Measurements from ENCODE around the gene VMAC. TPM values are rescaled to one million over a fixed set of nuclear protein-coding genes. Genes with fewer than 3 reads are reported as not detected.
A peak's percentile ranks its signal among the peaks of the same experiment; 100 is the strongest.
"Not testable (repeated sequence)": the region's sequence is repeated elsewhere in the genome, so short reads cannot be mapped to it uniquely, and the experiment has no call there.

VMAC gene
- total RNA-seq, 1 donor from 2014 or later = 5.1 TPM

DNA sequence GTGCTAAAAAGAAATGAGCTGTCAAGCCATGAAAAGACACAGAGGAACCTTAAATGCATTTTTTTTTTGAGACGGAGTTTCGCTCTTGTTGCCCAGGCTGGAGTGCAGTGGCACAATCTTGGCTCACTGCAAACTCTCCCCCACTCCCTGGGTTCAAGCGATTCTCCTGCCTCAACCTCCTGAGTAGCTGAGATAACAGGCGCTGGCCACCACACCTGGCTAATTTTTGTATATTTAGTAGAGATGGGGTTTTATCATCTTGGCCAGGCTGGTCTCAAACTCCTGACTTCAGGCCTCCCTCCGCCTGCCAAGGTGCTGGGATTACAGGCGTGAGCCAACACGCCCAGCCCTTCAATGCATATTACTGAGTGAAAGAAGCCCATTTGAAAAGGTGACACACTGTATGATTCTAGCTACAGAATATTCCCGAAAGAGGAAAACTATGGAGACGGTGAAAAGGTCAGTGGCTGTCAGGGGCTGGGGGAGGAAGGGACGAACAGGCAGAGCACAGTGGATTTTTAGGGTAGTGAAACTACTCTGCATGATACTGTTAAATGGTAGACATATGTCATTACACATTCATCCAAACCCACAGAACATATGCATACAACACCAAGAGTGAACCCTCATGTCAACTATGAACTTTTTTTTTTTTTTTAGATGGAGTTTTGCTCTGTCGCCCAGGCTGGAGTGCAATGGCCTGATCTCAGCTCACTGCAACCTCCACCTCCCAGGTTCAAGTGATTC lies 20.4 kb upstream of the VMAC start:
- not testable (repeated sequence) for DNase-seq

DNA sequence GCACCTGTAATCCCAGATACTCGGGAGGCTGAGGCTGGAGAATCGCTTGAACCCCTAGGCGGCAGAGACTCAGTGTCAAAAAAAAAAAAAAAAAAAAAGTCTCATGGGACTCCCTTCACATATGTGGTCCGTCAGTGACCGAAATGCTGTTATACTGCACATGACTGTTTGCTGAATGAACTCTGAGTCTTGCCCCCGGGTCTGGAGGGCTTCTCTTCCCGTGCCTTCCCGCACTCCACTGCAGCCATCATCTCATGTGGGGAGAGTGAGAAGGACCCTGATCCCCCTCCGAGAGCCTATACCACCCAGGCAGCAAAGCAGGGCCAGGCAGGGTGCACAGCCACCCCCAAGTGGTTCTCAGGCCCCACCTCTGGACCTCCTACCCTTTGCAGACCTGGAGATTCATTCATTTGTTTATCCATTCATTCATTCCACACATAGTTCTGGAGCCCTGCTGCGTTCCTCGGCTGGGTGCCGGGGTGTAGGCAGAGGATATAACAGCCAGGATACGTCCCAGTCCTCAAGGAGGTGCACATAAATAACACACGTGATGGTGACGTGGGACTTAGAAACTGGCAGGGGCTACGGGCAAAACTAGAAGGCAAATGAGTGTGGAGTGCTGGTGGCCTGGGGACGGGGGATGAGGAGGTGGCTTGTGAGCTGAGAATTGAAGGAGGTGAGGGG lies 15.2 kb upstream of the VMAC start:
- DNase-seq = no peak

DNA sequence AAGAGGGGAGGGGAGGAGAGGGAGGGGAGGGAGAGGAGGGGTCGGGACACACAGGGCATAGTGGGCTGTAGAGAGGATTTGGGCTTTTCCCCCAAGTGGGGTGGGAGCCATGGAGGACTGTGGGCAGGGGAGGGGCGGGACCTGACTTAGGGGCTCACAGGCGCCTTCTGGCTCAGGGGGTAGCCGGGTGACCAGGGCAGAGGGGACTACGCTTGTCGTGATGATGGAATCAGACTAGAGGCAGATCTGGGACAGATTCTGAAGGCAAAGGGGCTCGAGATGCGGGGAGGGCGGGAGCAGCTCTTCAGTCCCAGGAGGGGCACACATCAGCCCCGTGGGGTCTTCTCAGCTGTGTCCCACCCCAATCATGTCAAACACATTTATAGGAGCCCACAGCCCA lies 14.6 kb upstream of the VMAC start:
- DNase-seq = no peak

DNA sequence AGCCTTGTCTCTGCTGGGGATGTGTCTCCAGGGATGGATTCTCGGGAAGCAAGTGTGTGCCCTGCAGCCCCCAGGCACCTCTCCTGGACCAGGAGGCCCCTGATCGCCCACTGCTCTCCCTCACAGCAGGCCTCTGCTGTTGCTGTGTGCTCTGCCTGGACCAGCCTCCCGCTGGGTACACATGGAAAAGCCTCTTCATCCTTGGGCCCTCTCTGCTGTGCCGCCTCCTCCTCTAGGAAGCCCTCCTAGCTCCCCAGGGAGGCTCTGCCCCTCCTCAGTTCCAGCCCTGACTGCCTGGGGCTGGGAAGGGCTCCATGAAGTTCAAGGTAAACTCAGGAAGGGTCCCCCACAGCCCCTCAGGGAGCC lies 13.1 kb upstream of the VMAC start:
- no peak for DNase-seq

DNA sequence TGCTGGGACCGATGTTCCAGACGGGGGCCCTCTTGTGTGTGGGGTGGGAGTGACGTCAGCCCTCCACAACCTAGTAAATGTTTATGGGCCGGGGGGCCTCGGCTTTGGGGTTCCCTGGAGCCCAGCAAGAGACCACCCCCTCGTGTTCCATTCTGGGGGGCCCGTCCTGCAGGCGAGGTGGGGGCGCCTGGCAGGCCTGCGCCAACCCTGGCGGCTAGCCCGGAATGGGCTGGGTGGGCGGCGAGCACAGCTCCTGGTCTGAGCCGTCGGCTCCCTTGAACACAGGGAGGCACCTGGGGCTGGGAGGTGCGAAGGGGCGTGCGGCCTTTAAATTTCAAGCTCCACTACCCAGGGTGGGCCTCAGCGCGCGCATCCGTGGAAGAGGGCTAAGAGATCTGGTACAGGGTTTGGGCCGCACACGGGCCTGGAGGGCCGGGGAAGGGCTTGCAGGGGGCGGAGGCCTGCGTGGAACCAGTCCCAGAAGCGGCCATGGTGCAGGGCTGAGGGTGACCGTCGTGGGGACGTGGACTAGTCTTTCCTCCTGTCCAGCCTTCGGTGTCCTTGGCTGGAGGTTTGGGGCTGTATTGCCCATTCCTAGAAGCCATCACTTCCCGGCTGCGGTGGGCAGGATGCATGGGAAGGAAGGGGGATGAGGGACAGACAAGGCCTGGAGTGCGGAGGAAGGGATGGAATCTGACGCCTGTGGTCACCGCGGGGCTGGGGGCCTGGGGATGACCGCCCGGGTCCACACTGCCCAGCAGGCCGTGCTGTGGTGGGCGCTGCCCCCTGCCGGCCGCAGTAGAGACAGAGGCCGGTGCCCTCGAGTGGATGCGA lies 12.5 kb upstream of the VMAC start:
- peak; percentile 49 for DNase-seq

DNA sequence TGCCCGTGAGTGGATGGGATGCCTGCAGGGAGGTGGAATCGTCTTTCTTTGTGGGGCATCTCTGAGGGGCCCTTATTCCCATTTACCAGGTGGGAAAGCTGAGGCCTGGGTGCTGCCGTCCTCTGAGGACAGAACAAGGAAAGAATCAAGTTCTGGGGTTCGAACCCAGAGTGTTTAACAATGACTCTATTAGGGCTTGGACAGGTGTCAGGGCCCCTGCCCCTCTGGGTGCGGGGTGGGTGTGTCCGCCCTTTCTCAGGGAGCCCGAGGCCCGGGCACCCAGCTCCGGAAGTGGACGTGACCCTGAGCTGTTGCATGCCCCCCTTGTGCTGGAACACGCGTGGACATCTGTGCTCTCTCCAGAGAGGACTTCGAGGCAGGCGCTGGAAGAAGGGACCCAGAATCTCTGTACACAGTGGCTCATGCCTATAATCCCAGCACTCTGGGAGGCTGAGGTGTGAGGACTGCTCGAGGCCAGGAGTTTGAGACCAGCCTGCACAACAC lies 11.8 kb upstream of the VMAC start:
- no peak for DNase-seq

DNA sequence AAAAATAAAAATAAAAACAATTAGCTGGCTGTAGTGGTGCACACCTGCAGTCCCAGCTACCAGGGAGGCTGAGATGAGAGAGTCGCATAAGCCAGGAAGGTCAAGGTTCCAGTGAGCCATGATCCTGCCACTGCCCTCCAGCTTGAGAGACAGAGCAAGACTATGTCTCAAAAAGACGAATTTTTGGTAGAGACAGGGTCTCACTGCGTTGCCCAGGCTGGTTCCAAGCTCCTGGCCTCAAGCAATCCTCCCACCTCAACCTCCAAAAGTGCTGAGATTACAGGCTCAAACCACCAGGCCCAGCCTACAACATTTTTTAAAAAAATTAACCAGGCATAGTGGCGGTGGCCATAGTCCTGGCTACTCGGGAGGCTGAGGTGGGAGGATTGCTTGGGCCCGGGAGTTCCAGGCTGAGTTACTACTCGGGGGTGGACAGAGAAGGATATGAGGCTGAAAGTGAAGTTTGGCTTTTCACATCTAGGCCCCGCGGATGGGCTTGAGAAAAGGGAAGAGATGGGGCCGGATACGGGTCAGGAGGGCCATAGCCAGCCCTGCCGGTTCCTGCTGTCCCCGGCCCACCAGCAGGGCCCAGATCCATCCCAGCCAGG lies 11.3 kb upstream of the VMAC start:
- DNase-seq = no peak

DNA sequence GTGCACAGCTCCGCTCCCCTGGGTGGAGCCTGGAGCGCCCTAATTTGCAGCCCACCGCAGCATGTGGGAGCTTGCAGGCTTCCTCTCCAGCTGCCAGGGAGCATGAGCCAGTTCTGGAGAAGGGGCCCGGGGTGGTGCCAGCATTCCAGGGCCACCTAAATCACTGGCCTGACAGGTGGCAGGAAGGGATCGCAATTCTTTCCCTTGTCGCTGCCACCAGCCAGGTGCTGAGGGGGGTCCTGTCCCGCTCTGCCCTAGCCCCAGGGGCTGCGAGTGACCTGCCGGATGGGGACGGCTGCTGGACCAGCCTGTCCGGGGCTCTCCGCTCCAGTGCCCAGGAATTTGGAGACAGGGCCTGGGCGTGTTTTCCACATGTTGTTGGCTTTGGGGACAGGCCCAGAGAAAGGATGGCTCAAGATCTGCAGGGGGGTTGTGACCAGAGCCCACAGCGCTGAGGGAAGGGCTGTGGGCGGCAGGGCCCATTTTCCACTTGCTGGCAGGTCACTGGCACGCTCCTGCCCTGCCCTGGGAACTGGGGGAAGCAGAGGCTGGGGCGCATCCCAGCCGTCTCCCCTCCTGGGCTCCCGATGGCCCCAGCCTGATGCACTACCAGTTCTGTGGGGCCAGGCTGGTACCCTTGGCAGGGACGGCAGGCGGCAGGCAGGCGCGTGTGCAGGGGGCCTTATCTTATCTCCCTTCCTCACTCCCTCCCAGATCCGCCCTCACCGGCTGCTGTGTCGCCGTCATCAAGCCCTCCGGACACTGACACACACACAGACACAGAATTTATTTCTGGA lies 10.6 kb upstream of the VMAC start:
- DNase-seq = peak; percentile 46

DNA sequence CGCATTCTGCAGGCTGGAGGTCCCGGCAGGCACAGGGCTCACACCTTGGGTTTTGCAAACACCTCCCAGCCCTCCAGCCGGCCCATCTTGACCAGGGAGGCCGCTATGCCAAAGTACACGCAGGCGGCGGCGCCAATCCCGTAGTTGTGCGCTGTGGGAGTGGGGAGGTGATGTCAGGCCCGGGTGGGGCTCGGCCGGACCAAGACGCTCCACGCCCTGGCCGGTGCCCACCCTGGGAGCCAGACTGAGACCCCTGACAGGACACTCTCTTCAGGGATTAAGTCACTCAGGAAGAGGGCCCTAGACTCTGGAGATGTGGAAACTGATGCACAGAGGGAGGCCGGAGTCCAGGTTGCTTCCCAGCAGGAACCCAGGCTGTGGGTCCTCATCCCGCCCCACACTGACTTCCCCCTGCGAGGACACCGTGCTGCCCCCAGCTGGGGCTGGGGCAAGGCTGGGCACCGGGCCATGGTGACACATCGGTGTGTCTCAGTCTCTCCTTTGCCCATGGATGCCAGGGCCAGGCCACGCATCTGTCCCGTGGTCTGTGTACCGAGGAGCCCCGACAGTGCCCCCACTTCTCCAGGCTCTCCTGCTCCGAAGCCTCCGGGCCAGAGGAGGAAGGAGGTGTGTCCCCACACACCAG lies 9.8 kb upstream of the VMAC start:
- no peak for DNase-seq

DNA sequence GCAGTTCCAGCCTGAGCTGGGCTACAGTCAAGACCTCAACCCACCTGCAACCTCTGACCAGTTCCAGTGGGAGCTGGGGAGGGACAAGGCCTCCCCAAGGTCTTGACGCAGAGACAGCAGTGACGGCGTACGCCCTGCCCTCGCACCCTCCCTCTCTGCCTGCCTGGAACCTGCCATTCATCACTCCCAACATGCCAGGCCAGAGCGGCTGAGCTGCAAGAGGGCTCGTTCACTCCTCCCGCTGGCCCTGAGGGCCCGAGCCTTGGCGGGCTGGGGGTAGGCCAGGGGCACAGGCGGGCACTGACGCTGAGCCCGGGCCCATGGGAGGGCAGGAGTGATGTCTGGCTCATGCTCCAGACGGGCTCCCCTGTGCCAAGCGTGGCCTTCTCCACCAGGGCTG lies 9.3 kb upstream of the VMAC start:
- DNase-seq = no peak

DNA sequence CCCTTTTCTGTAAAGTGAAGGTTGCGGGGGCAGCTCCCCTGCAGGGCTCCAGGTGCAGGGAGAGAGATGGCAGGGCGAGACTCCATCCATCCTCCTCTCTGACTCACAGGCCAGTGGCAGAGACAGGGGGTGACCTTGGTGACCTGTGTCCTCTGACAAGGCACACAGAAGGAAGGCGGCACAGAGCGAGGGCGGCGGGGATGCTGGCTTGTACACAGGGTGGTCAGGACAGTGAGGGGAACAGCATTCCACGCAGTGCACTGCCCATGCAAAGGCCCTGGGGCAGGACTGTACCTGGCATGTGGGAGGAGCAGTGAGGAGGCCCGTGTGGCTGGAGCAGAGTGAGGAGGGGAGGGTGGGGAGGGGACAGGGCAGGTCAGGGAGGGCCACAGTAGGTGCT lies 8.8 kb upstream of the VMAC start:
- no peak for DNase-seq

DNA sequence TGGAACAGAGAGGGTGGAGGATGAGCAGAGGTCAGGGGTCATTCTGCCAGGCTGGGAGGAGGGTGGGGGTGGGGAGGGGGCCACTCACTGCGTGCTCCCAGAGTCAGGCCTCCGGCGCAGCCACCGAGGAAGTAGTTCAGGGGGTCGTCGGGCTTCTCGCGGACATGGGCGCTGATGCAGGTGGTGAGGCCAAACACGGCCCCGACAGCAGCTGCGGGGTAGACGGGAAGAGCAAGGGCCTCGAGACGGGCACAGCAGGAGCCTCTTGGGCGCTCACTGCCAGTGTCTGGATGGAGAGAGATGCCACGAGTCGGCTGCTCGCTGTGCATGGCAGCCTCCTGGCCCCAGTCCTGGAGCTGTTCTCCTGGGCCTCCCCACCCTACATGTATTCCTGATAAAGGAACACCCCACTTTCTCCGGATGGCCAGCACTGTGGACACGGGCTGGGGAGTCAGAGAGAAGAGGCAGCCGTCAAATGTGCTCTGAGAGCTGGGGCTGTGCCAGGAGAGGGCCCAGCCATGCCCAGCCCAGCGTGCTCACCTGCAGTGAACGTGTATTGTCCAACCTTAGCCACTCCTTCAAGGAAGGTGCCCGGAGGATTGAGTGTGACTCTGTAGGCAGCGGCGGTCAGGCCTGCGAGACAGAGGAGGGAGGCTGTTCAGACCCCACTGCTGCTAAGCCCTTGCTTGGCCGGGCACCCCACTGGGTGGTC lies 8.2 kb upstream of the VMAC start:
- no peak for DNase-seq

DNA sequence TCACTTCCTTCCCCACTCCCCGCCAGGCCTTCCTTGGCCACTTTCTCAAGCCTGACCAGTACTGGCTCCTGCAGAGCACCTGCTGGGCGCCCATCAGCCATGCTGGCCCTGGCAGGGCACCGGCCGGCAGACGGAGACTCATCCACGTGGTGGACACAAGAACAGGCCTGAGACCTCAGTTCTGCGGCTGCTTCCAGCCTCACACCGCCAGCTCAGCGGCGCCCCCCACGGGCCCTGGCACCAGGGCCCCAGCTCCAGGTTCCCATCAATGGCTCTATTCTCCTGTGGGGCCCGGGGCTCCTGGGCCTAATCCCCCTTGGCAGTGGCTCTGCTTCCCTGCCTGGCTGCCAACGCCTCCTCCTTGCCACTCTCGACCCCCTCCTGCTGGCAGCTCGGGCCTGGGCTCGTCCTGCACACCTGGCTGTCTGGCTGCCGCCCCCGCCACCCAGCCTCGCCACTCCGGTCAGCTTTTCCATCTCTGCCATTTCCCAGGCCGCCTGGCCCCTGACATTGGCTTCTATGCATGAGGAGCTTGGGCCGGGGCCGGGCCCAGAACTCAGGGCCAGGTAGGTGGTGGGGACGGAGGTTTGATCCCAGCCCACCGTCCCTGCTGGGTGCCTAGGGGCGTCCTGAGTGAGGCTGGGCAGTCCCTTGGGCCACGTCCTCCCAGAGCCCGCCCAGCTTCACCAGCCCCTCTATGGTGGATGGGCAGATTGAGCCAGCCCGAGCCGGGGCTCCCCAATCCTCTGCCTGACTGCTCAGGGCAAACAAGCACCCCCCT lies 7.3 kb upstream of the VMAC start:
- no peak for DNase-seq

DNA sequence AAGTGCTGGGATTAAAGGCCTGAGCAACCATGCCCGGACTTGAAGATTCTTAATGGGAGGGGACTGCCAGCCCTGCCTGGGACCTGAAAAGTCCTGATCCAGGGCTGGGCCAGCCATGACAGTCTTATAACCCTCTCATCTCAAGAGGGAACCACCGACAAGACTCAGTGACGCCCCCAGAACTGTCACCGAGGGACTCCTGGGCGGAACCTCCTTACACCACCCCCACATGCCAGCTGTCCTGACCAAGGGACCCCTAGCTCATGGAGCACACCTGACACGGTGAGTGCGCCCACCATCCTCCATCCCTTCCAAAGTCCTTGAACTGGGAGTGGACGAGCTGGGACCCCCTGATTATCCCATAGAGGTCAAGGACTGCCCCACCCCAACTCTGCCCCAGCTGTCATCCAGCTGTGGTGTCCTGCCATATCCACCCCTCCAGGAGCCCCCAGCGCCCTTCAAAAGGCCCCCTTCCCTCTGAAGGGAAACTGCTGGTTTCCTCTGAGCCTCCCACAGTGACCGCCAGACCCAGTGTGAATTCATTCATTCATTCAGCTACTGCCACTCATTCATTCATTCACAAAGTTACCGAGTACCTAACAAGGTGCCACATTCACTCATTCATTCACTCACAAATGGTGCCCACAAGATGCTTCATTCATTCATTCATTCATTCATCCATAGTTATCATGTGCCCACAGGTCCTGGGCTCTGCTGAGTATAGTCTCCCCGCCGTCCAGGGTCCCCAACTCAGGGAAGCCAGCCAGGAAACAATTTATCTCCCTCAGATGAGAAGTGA lies 4.7 kb upstream of the VMAC start:
- no peak for DNase-seq

DNA sequence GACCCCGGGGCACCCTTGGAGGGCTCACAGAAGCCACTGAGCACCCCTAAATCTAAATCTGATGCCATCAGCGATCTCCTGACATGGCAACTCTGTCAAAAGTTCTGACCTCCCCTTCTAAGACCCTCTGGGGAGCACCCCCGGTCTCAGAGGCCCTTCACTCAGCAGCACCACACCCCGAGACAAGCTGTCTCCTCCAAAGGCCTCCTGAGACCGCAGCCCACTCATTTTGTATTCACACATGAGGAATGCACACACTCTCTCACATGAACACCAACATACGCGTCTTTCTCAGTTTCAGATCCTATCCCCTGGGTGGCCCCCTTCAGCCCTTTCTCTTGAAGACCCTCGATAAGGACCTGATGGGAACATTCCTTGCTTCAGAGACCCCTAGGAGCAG lies 3.7 kb upstream of the VMAC start:
- DNase-seq = no peak

DNA sequence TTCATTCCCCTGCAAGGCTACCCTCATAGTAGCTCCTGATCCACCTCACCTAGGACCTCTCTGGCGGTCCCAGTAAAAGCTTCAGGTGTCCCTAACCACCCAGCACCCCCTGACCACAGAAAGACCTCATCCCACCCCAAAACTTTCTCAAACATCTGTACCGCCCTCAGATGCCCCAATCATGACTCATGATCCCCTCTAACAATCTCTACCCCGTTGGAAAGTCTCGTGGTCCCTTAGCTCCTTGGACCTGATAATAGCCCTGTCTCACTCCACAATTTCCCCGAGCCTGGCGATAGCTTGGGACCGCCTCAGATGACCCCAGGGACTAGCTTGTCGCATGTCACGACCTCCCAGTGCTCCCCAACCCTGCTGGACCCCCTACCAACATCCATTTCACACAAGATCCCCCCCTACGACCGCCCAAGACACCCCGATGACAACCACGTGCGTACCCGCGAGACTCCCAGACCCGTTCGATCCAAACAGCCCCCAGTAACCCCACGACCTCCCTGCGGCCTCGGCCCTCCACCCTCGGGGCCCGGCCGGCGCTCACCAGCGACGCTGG lies 1.5 kb upstream of the VMAC start:
- no peak for DNase-seq

DNA sequence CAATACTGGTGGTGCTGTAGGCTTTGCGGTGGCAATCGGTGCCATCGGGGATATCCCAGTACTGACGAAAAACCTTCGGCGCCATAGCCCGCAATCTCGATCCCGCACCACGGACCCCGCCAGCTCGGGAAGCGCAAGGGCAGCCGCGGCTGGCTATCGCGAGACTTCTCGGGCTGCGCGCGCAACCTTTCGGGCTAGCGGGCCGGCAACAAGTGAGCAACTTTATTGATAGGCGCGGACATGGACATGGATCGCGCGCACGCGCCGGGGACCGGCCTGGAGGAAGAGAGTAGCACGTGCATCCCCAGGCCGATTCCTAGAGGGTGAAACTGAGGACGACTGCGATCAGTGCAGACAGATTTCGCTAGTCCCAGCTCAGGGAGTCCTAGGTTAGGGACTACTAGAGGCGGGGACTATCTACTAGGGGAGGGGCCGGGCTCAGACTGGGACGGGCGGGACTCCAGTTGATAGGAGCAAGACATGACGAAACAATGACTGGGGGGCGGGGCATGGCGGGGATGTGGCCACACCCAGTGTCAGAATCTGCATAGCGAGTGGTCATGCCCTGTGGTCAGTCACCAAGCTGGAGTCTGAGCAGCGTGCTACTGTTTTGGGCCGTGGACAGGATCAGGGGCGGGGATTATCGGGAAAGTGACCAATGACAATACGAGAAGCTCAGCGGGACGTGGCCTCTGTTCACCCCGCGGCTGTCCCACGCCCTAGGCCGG lies 884 bp upstream of the VMAC start, which contains the start of gene NDUFA11:
NDUFA11 (minus strand) TSS at position 167 of the 728 bp plus-strand sequence; CDS start at position 85, 82 bp downstream.
- DNase-seq = peak; percentile 98

Measured in tongue (tissue), 2 donors.